Measurements from ENCODE around the gene AXL. TPM values are rescaled to one million over a fixed set of nuclear protein-coding genes. Genes with fewer than 3 reads are reported as not detected.

AXL gene
- total RNA-seq, 1 donor from 2014 or later = 250 TPM

- peak overlapping the region; percentile 98 for H3K27ac Mint-ChIP-seq (ENCODE audit: unreplicated experiment)
- H3K4me1 Mint-ChIP-seq (ENCODE audit: unreplicated experiment) = peaks cover 36% of the 10 kb centered on the region
- H3K27me3 Mint-ChIP-seq (ENCODE audit: unreplicated experiment) = no peaks in the 10 kb centered on the region
- no peaks in the 10 kb centered on the region for H3K9me3 Mint-ChIP-seq (ENCODE audit: unreplicated experiment)
- no peak for TF ChIP-seq CTCF (IDR thresholded peaks at IDR 0.05)
- no peak overlapping the region for H3K4me3 Mint-ChIP-seq (ENCODE audit: unreplicated experiment)
- H3K36me3 Mint-ChIP-seq (ENCODE audit: unreplicated experiment) = peaks cover 58% of the 10 kb centered on the region
- DNase-seq (ENCODE audit: extremely low spot score, unreplicated experiment) = no peak
Measured at GRCh38 chr19:41300555-41300954, 81.5 kb downstream of the AXL start.

GRCh38 chr19:41302624-41303351 lies 83.8 kb downstream of the AXL start:
- Mint-ChIP-seq H3K27ac (ENCODE audit: unreplicated experiment) (no peak overlapping the region), H3K36me3 (ENCODE audit: unreplicated experiment) (peaks cover 46% of the 10 kb centered on the region), H3K4me3 (ENCODE audit: unreplicated experiment) (no peak overlapping the region), H3K4me1 (ENCODE audit: unreplicated experiment) (peaks cover 26% of the 10 kb centered on the region), H3K9me3 (ENCODE audit: unreplicated experiment) (no peaks in the 10 kb centered on the region), H3K27me3 (ENCODE audit: unreplicated experiment) (no peaks in the 10 kb centered on the region)
- no peak for TF ChIP-seq CTCF (IDR thresholded peaks at IDR 0.05)
- DNase-seq (ENCODE audit: extremely low spot score, unreplicated experiment) = no peak

GRCh38 chr19:41303954-41304353 lies 84.9 kb downstream of the AXL start:
- Mint-ChIP-seq H3K36me3 (ENCODE audit: unreplicated experiment) (peaks cover 44% of the 10 kb centered on the region), H3K27ac (ENCODE audit: unreplicated experiment) (no peak overlapping the region), H3K4me1 (ENCODE audit: unreplicated experiment) (peaks cover 25% of the 10 kb centered on the region), H3K9me3 (ENCODE audit: unreplicated experiment) (no peaks in the 10 kb centered on the region), H3K4me3 (ENCODE audit: unreplicated experiment) (no peak overlapping the region), H3K27me3 (ENCODE audit: unreplicated experiment) (no peaks in the 10 kb centered on the region)
- no peak for DNase-seq (ENCODE audit: extremely low spot score, unreplicated experiment)
- TF ChIP-seq CTCF (IDR thresholded peaks at IDR 0.05) = no peak

GRCh38 chr19:41304706-41305483 lies 85.9 kb downstream of the AXL start:
- H3K27ac Mint-ChIP-seq (ENCODE audit: unreplicated experiment) = peak overlapping the region; percentile 31
- peaks cover 22% of the 10 kb centered on the region for H3K4me1 Mint-ChIP-seq (ENCODE audit: unreplicated experiment)
- DNase-seq (ENCODE audit: extremely low spot score, unreplicated experiment) = no peak
- H3K4me3 Mint-ChIP-seq (ENCODE audit: unreplicated experiment) = no peak overlapping the region
- no peaks in the 10 kb centered on the region for H3K27me3 Mint-ChIP-seq (ENCODE audit: unreplicated experiment)
- peaks cover 44% of the 10 kb centered on the region for H3K36me3 Mint-ChIP-seq (ENCODE audit: unreplicated experiment)
- no peak for TF ChIP-seq CTCF (IDR thresholded peaks at IDR 0.05)
- no peaks in the 10 kb centered on the region for H3K9me3 Mint-ChIP-seq (ENCODE audit: unreplicated experiment)

Data from osteocyte (in vitro differentiated cells).